Fibroblast of pulmonary artery (primary cell): ENCODE data around the gene OSBP2.

Experiments used
- DNase-seq: peaks from one replicate; pipeline ENCODE4 v3.0.0-alpha.2; 2010; ENCODE audit warnings: low read depth
- H3K4me3 ChIP-seq: replicated peaks from 2 replicates; pipeline ENCODE4 v1.5.1; 2011; ENCODE audit warnings: low read depth, mild to moderate bottlenecking, control low read depth, low read length, moderate library complexity
- TF ChIP-seq, protein P1 (sequence below): IDR thresholded peaks from 2 replicates; pipeline ENCODE4 v1.5.1; 2011; ENCODE audit warnings: mild to moderate bottlenecking, control low read depth, low read length, inconsistent platforms; ENCODE audit errors: missing control alignments

The OSBP2 gene

DNA sequence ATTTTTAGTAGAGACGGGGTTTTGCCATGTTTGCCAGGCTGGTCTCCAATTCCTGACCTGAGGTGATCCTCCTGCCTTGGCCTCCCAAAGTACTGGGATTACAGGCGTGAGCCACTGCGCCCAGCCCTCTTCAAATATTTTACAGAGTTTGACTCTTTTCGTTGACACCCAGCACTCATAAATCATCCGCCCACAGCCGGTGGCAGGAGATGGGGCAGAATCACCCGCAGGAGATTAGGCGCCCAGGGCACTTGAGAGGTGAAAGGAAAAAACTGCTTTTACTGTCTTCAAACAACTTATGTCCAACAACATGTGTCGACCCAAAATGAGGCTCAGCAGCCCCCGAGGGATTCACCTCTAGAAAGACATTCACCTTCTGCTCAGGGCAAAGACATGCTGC is 56.9 kb downstream of the OSBP2 start:
- no peak overlapping the region for H3K4me3 ChIP-seq
- DNase-seq = no peak
- TF ChIP-seq, protein P1, sequence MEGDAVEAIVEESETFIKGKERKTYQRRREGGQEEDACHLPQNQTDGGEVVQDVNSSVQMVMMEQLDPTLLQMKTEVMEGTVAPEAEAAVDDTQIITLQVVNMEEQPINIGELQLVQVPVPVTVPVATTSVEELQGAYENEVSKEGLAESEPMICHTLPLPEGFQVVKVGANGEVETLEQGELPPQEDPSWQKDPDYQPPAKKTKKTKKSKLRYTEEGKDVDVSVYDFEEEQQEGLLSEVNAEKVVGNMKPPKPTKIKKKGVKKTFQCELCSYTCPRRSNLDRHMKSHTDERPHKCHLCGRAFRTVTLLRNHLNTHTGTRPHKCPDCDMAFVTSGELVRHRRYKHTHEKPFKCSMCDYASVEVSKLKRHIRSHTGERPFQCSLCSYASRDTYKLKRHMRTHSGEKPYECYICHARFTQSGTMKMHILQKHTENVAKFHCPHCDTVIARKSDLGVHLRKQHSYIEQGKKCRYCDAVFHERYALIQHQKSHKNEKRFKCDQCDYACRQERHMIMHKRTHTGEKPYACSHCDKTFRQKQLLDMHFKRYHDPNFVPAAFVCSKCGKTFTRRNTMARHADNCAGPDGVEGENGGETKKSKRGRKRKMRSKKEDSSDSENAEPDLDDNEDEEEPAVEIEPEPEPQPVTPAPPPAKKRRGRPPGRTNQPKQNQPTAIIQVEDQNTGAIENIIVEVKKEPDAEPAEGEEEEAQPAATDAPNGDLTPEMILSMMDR = no peak

DNA sequence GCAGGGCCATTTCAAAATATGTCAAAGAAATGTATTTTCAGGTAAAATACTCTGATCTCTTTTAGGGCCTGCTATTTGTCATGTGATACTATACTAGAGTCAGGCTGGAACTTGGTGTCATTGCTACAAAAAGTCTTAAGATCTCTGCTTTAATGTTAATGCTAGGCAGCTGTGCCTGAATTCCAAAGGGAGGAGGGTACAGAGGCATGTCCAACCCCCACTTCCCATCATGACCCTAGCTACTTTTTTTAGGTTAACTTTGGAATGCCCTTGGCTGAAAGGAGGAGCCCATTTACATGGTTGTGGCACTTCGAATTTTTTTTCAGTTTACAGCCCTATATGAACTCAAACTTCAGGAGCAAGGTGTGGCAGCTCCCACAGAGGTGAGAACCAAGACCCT is 58.1 kb downstream of the OSBP2 start:
- no peak overlapping the region for H3K4me3 ChIP-seq
- TF ChIP-seq, protein P1 = no peak
- no peak for DNase-seq

DNA sequence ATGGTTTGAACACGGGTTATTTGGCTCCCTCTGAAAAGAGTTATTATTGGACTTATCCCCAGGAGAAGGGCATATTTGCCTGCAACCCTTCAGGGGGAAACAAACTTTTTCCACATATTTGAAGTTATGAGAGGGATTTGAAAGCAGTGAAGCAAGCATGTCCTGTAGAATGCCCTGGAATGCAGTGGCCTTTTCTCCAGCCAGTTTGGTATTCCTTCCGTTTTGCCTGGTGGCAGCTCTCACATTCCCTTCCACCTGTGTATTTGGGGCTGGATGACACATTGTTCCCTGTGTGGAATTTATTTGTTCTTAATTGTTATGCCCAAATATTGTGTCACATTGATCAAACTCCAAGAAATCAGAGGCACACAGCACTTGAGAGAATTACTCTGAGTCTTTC is 59.0 kb downstream of the OSBP2 start:
- TF ChIP-seq, protein P1 = no peak
- H3K4me3 ChIP-seq = no peak overlapping the region
- DNase-seq = no peak

DNA sequence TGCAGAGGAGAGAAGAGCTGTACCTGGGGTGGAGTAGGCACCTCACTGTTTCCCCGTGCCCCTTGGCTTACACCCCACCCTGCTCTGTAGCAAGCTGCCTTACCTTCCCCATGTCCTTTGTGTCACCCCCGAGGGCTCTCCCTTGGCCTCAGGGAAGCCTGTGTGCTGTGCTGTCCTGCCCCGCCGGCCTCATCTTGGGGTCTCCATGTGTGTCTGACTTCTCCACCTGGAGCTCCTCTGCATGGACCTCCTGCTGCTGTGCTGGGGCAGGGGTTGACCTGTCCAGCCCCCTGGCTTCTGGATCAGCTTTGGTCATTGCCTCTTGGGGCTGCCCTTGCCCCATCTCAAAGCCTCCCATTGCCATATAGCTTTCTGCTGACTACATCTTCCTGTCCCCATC is 59.8 kb downstream of the OSBP2 start:
- DNase-seq = no peak
- no peak overlapping the region for H3K4me3 ChIP-seq
- TF ChIP-seq, protein P1 = no peak

DNA sequence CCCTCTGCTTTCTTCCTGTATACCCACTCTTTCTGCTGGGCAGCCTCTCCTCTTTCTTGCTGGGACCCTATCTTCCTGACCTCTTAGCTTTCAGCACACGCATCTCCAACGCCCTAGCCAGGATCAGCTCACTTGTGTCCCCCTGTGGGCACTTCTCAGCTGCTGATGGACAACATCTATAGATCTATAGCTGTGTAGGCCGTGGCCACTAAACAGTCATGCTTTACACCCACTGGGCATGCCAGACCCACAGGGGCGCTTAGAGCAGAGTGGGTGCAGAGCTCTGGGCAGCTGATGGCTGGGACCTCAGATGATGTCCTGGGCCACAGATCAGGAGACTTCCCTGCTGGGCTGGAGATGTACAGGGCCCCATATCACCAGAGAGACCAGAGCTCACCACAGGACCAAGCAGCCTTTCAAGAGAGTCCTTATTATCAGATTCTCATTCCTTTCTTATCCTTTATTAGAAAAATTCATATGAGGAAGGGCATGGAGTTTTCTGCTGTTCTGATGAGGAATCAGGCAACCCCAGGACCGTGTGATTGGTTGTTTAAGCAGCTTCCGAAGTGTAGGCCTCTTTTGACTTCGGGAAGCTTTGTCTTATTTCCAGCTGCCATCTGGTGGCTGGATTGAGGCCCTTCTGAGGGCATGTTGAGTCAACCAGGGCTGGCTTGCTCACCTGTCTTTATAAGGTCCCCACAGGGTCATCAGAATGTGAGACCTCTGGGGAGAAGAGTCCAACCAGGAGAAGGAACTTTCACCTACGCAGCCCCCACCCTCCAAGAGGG is 60.5 kb downstream of the OSBP2 start:
- no peak overlapping the region for H3K4me3 ChIP-seq
- DNase-seq = peak; percentile 91
- TF ChIP-seq, protein P1 = peak; percentile 89

DNA sequence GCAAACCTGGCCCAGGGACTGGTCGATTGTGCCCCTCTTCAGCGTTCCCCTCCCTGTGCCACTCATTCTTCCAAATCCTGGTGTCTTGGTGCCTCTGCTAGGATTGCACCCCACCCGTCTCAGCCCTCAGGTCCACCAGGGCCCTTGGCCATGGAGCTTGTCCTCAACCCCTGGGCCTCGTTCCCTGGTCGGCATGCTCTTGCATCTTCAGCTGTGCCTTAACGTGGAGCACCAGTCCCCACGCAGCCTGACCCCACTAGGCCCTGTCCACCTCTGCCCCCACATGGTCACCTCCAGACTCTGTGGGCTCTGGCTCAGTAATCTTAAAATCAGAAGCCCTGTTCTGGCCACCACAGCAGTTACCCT is 61.1 kb downstream of the OSBP2 start:
- TF ChIP-seq, protein P1 = no peak
- DNase-seq = no peak
- no peak overlapping the region for H3K4me3 ChIP-seq
